Erythroblast (primary cell): ENCODE data around the gene AURKAIP1.

Experiments
- GATA1 ChIP-seq: IDR thresholded peaks from 2 replicates; pipeline ENCODE4 v1.6.1; 2011; ENCODE audit warnings: low read depth, mild to moderate bottlenecking, control low read depth, low read length, moderate library complexity
- POLR2A ChIP-seq: IDR thresholded peaks from 2 replicates; pipeline ENCODE4 v1.6.1; 2011; ENCODE audit warnings: mild to moderate bottlenecking, low read length

- no peak for TF ChIP-seq POLR2A
- TF ChIP-seq GATA1, result no peak
Measured at GRCh38 chr1:1330366-1331067, 44.5 kb downstream of the AURKAIP1 start.
